Heart left ventricle (tissue), 16 donors: ENCODE measurements around the gene ENTR1. TPM values are rescaled to one million over a fixed set of nuclear protein-coding genes. Genes with fewer than 3 reads are reported as not detected.
"Not testable (repeated sequence)": the region's sequence is repeated elsewhere in the genome, so short reads cannot be mapped to it uniquely, and the experiment has no call there.

Source experiments
- ATAC-seq, 4 donors: fragments of 200-7000 bp; cut with Tn5 transposase; one replicate each; pipeline ENCODE4 v1.9.1; 2020 to 2022; ENCODE audit warnings: moderate library complexity in 4 of 4, mild to moderate bottlenecking in 3 of 4, moderate number of reproducible peaks in 1 of 4
- DNase-seq, 5 donors: peaks; one replicate each; pipeline ENCODE4 v3.0.0-alpha.2; 2020
- H3K27ac ChIP-seq, 12 donors: fragments of 200-600 bp; sonication (generic) in 4 of 12; one replicate each; pipeline versions ENCODE4 v1.5.0 to v1.8.0; 2016 to 2022; ENCODE audit warnings: mild to moderate bottlenecking in 2 of 12
- H3K27me3 ChIP-seq, 9 donors: fragments of 200-600 bp; sonication (generic) in 2 of 9; one replicate each; pipeline versions ENCODE4 v1.5.1 to v1.8.0; 2016 to 2022; ENCODE audit warnings: mild to moderate bottlenecking in 3 of 9
- H3K36me3 ChIP-seq, 9 donors: fragments of 200-600 bp; sonication (generic) in 2 of 9; one replicate each; pipeline versions ENCODE4 v1.5.0 to v1.8.0; 2018 to 2022; ENCODE audit warnings: mild to moderate bottlenecking in 2 of 9
- H3K4me1 ChIP-seq, 12 donors: fragments of 200-600 bp; sonication (generic) in 4 of 12; one replicate each; pipeline versions ENCODE4 v1.5.0 to v1.8.0; 2016 to 2022; ENCODE audit warnings: mild to moderate bottlenecking in 3 of 12
- H3K4me3 ChIP-seq, 12 donors: fragments of 200-600 bp; sonication (generic) in 4 of 12; one replicate each; pipeline versions ENCODE4 v1.5.0 to v1.8.0; 2017 to 2022; ENCODE audit warnings: mild to moderate bottlenecking in 9 of 12, moderate library complexity in 4 of 12
- H3K9me3 ChIP-seq, 12 donors: fragments of 200-600 bp; sonication (generic) in 4 of 12; one replicate each; pipeline versions ENCODE4 v1.5.0 to v1.8.0; 2016 to 2022; ENCODE audit warnings: mild to moderate bottlenecking in 1 of 12
- POLR2A ChIP-seq, 2 donors: fragments of 450-650 bp; IDR thresholded peaks; one replicate each; pipeline ENCODE4 v1.6.1; 2017; ENCODE audit warnings: antibody characterized with exemption in 2 of 2, mild to moderate bottlenecking in 2 of 2, moderate library complexity in 2 of 2
- WGBS, 4 donors: extraction: QIAGEN DNeasy Blood & Tissue Kit in 2 of 4; methylation state at CpG; one replicate each; pipeline versions ENCODE4 v1.1.5 to v1.1.7; 2013 to 2018; 5-methylcytosine and 5-hydroxymethylcytosine counted together
- intact Hi-C, 10 donors: fragments of 100-400 bp; cut with DNase I; formaldehyde crosslinking; loops; one replicate each; pipeline versions ENCODE4 v1.11.1 to v1.14.2; 2022
- polyA plus RNA-seq, 2 donors: library from polyadenylated mRNA; stranded (reverse); fragments of 200-250 nt; gene quantifications; one replicate each; pipeline ENCODE4 v1.2.3, GENCODE V29; 2013
- total RNA-seq, 9 donors: library from RNA; depleted of rRNA in 2 of 9; stranded (reverse); fragments of >200 nt in 2 of 9; fragmentation: NEBNext Ultra II Directional in 3 of 9; extraction: Animal tissue kit (Norgen Biotek cat#: 25700) in 3 of 9; gene quantifications; one replicate each; pipeline versions ENCODE4 v1.1.0 to v1.2.4, GENCODE V29; 2016 to 2023
- TF ChIP-seq, protein P1 (sequence below), 12 donors: fragments of 200-600 bp; sonication (generic) in 4 of 12; IDR thresholded peaks; one replicate each; pipeline versions ENCODE4 v1.5.0 to v1.8.0; 2018 to 2022; ENCODE audit warnings: antibody characterized with exemption in 12 of 12, mild to moderate bottlenecking in 5 of 12
- donor health status: ischemic (EF 13 %, LVEDD 7.1; RV severe dilation, severe dysfunction).
- donor health status: healthy with polysubstance abuse.
- donor health status: DM: no; HTN: yes; CAD: no.
- donor health status: DM: no; HTN: no; CAD: no.
- donor health status: ischemic (EF 25% LVEDD 6.9; RV normal size, moderate dysfunction).
- donor health status: ischemic (EF 25% LVEDD 5.7; RV mildly dilated, moderate dysfunction).
- donor health status: healthy.
- donor health status: DM: yes; HTN: yes; CAD: no.
- donor health status: ischemic (EF 35%, LVEDD 5.7; RV mildly dilated, moderate dysfunction).
- donor health status: nonischemic (EF 11% LVEDD 7.7; RV severe dilation, severe dysfunction).
- donor health status: DM: yes; HTN: yes; CAD: no.
- donor health status: PGD.
- donor health status: ischemic (EF 29% LVEDD 5.4; RV normal size, mild dysfunction).
- donor health status: nonischemic (EF 23%, LVEDD 6.1; RV moderate dilation, normal function).

ENTR1 gene
- total and polyA plus RNA-seq, 11 donors: 11.8 to 27.7 (median 18.4) TPM

DNA sequence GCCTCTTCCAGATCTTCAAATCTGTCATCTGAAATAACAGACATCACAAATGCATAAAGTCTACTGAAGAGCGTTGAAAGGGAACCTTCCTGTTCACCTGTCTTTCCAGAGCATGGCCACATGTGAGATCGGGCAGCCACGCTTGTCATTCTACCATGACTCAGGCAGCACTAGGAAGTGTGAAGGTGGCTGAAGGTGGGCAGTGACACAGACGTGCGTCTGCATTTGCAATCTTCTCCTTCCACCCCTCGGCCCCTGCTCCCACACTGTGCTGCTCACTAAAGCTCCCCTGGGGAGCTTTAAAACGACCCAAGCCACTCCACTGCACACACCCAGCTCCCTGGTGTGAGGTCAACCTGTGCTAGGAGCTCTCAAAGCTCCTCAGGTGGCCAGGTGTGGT is 2.5 kb downstream of the ENTR1 start:
- H3K27me3 ChIP-seq: no peaks in the 10 kb centered on the region
- DNase-seq (no peak), ATAC-seq (no peak)
- peaks cover 2 to 49% (median 24%) of the 10 kb centered on the region in 12 donors for H3K4me1 ChIP-seq
- TF ChIP-seq POLR2A (IDR thresholded peaks at IDR 0.05): no peak
- TF ChIP-seq, protein P1, sequence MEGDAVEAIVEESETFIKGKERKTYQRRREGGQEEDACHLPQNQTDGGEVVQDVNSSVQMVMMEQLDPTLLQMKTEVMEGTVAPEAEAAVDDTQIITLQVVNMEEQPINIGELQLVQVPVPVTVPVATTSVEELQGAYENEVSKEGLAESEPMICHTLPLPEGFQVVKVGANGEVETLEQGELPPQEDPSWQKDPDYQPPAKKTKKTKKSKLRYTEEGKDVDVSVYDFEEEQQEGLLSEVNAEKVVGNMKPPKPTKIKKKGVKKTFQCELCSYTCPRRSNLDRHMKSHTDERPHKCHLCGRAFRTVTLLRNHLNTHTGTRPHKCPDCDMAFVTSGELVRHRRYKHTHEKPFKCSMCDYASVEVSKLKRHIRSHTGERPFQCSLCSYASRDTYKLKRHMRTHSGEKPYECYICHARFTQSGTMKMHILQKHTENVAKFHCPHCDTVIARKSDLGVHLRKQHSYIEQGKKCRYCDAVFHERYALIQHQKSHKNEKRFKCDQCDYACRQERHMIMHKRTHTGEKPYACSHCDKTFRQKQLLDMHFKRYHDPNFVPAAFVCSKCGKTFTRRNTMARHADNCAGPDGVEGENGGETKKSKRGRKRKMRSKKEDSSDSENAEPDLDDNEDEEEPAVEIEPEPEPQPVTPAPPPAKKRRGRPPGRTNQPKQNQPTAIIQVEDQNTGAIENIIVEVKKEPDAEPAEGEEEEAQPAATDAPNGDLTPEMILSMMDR (IDR thresholded peaks at IDR 0.05): no peak
- H3K36me3 ChIP-seq: peaks cover 0 to 55% (median 50%) of the 10 kb centered on the region in 9 donors
- intact Hi-C loops: loop anchor here in 1 of 10 donors (10.0 kb wide), 1 partner anchor 73 kb away; no protein-coding TSS in a partner anchor
- no peak overlapping the region for H3K4me3 ChIP-seq
- 74 to 90% (median 85%) methylated on average over 7 of the region's 7 CpGs for WGBS, 4 donors
- H3K27ac ChIP-seq: no peak overlapping the region
- no peaks in the 10 kb centered on the region for H3K9me3 ChIP-seq

GRCh38 chr9:136407061-136407460 is 3.4 kb downstream of the ENTR1 start:
- H3K27ac ChIP-seq, ATAC-seq, H3K27me3 ChIP-seq, H3K4me3 ChIP-seq, H3K9me3 ChIP-seq, DNase-seq: not testable (repeated sequence)
- intact Hi-C loops: loop anchor here in 1 of 10 donors (10.0 kb wide), 1 partner anchor 72 kb away; no protein-coding TSS in a partner anchor
- 92 to 94% (median 93%) methylated on average over 28 of the region's 28 CpGs for WGBS, 4 donors
- Histone ChIP-seq H3K4me1 (peaks cover 2 to 45% (median 22%) of the 10 kb centered on the region in 12 donors), H3K36me3 (peaks cover 0 to 53% (median 50%) of the 10 kb centered on the region in 9 donors)

- not testable (repeated sequence) for H3K27me3 ChIP-seq, H3K9me3 ChIP-seq, ATAC-seq, H3K27ac ChIP-seq, H3K4me3 ChIP-seq, DNase-seq
- Histone ChIP-seq H3K36me3 (peaks cover 0 to 58% (median 51%) of the 10 kb centered on the region in 9 donors), H3K4me1 (peaks cover 0 to 34% (median 11%) of the 10 kb centered on the region in 12 donors)
- 85 to 94% (median 91%) methylated on average over 10 of the region's 10 CpGs for WGBS, 4 donors
- intact Hi-C loops: loop anchor here in 1 of 10 donors (10.0 kb wide), 1 partner anchor 71 kb away; no protein-coding TSS in a partner anchor
Observed at GRCh38 chr9:136405904-136406303, 4.5 kb downstream of the ENTR1 start.

- Histone ChIP-seq H3K27ac (no peak overlapping the region), H3K27me3 (no peaks in the 10 kb centered on the region), H3K9me3 (no peaks in the 10 kb centered on the region), H3K4me3 (no peak overlapping the region), H3K36me3 (peaks cover 0 to 58% (median 51%) of the 10 kb centered on the region in 9 donors), H3K4me1 (peaks cover 0 to 37% (median 13%) of the 10 kb centered on the region in 12 donors)
- 85 to 89% (median 87%) methylated on average over 7 of the region's 7 CpGs for WGBS, 4 donors
- no peak for DNase-seq
- ATAC-seq: no peak
- intact Hi-C loops: loop anchor here in 1 of 10 donors (10.0 kb wide), 1 partner anchor 71 kb away; no protein-coding TSS in a partner anchor
- TF ChIP-seq POLR2A (IDR thresholded peaks at IDR 0.05): no peak
- TF ChIP-seq, protein P1 (IDR thresholded peaks at IDR 0.05): no peak
Observed at GRCh38 chr9:136405481-136405880, 4.9 kb downstream of the ENTR1 start.

GRCh38 chr9:136404801-136405136 is 5.6 kb downstream of the ENTR1 start:
- no peak for ATAC-seq
- peak overlapping the region in 1 of 12 donors; percentile 20 for H3K27ac ChIP-seq
- H3K4me1 ChIP-seq: peaks cover 0 to 38% (median 14%) of the 10 kb centered on the region in 12 donors
- H3K9me3 ChIP-seq: no peaks in the 10 kb centered on the region
- no peaks in the 10 kb centered on the region for H3K27me3 ChIP-seq
- peaks cover 0 to 58% (median 51%) of the 10 kb centered on the region in 9 donors for H3K36me3 ChIP-seq
- WGBS, 4 donors: 87 to 93% (median 91%) methylated on average over 14 of the region's 14 CpGs
- intact Hi-C loops: loop anchor here in 5 of 10 donors (5.0 to 10.0 kb wide), 4 partner anchors 33 to 92 kb away; partner anchors contain the start of gene INPP5E (in 1 of the 5)
- no peak for TF ChIP-seq POLR2A (IDR thresholded peaks at IDR 0.05)
- TF ChIP-seq, protein P1 (IDR thresholded peaks at IDR 0.05): no peak
- no peak for DNase-seq
- H3K4me3 ChIP-seq: no peak overlapping the region
